NCI-H146 treated with DMSO at 0.1 percent for 48 hours (cell line): ENCODE data around the gene CAB39L.
"Not testable (repeated sequence)": the region's sequence is repeated elsewhere in the genome, so short reads cannot be mapped to it uniquely, and the experiment has no call there.

ENCODE experiments used
- DNase-seq: peaks from one replicate; lab custom pipeline; 2025; ENCODE audit not compliant: unreplicated experiment; lab: John Stamatoyannopoulos, UW

Gene CAB39L

GRCh38 chr13:49294723-49295122 is 149.1 kb downstream of the CAB39L start:
- not testable (repeated sequence) for DNase-seq

GRCh38 chr13:49292742-49293486 is 150.9 kb downstream of the CAB39L start:
- DNase-seq = peak; percentile 7

GRCh38 chr13:49288458-49288857 is 155.4 kb downstream of the CAB39L start:
- no peak for DNase-seq

DNA sequence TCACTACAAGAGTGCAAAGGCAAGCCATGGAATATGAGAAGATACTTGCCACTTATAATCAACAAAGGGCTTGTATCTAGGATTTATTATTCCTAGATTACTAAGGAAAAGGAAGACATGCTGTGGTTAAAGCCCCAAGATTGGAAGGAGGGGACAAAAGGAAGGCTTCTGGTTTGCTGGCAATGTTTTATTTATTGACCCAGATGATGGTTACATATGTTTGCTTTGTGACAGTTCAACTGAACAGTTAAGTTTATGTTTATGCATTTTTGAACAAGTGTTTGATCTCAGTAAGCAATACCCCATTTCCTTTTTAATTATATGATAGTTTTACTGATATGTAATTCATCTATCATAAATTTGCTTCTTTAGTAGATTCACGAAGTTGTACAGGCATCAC is 155.9 kb downstream of the CAB39L start:
- DNase-seq = no peak

DNA sequence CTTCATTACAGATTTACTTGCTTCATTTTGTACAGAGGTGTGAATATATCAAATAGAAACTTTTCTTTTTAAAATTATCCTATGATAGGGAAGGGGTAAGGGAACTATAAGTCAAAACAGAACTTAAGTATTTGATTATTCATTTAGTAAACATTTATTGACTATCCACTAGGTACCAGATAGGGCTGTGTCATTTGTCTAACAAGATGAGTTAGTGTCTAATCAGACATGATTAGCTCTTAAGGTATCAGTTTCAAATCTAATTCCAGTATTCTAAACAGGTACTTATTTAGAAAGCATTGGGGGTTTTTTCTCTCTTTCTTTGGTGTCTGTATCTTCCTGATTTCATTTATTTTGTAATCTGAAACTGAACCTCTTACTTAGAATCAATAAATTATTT is 164.0 kb downstream of the CAB39L start:
- DNase-seq = no peak

DNA sequence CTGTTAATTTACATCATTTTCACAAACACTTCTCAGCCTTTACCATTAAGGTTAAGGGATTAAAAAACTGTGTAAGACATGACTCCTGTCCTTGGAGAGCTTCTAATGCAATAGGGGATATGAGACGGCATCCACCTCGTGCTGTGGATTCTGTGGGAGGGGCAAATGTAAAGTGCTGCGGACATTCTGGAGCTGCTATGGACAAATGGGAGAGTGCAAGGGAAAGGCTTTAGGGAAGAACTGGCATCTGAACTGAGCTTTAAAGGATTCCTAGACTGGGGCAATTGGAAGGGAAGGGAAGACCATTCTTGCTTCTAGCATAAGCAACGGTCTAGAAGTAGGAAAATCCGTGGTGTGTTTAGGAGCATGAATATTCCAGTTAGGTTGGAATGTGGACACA is 164.8 kb downstream of the CAB39L start:
- no peak for DNase-seq

GRCh38 chr13:49278211-49278610 is 165.7 kb downstream of the CAB39L start:
- DNase-seq = no peak

DNA sequence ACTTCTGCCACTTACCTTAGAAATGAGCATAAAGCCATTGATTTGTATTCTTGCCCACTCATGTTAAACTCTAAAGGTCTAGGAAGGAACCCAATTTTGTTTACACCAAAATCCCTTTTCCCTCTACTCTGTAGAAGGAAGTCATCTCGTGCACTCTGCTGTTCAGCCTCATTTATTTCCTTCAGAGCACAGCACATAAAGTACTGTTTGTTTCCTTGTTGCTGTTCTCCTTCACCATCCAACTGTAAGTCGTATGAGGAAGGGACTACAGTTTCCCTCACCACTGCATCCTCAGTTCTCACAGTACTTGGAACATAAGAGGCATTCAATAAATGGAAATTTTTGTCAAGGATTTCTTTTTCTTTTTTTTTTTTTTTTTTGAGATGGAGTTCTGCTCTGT is 171.6 kb downstream of the CAB39L start:
- DNase-seq = no peak

DNA sequence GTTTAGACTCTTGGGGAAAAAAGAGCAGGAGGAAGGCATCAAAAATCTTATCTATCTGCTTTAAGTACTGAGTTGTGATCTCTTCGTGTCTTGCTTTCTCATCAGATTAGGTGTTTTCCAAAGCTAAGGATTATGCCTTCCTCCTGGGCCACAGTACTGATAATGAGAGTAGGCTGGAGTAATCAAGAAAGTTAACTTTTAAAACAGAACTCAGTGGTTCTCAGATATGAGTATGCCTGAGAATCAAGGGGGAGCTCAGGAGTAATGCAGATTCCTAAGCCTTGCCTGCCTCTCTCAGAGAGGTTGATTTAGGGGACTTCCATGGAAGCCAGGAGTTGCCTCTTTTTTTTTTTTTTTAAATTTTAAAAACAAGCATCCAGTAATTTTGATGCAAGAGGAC is 172.6 kb downstream of the CAB39L start:
- no peak for DNase-seq

DNA sequence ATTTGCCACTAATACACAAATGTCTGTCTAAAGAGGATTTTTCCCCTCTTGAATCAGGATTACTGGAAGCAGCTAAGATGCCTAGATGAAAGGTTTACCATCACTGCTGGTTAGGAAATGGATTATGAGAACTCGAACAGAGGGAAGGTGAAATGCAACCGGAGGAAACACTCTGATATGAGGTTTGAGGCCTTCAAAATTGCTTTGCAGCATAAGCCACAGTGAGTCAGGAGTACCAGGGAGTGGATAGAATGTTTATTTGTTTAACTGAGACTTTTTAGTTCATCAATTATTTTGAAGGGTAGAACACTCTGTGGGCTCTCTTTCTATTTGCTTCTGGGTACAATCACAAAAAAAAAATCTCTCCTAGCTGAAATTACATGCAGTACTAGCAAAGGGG is 178.0 kb downstream of the CAB39L start:
- no peak for DNase-seq

- no peak for DNase-seq
These were observed 181.2 kb downstream of the CAB39L start for GRCh38 chr13:49262634-49263033.

- DNase-seq = no peak
These were observed 184.3 kb downstream of the CAB39L start for GRCh38 chr13:49259586-49259985.
